K562 (cell line): ENCODE measurements around the gene FCAR. TPM values are rescaled to one million over a fixed set of nuclear protein-coding genes. Genes with fewer than 3 reads are reported as not detected.

Source experiments
- ATAC-seq: fragments of 200-7000 bp; cut with Tn5 transposase; 3 replicates; pipeline ENCODE4 v1.9.1; 2020; ENCODE audit warnings: moderate library complexity
- BruUV-seq: library from RNA; stranded (reverse); fragments of 400-500 nt; replicated peaks from 2 replicates; lab custom pipeline; 2021; lab: Mats Ljungman, UMichigan
- CTCF ChIA-PET: fragments of 300-600 bp; formaldehyde crosslinking; extraction: SDS; loops from one replicate; lab custom pipeline; 2021; ENCODE audit warnings: low intra/inter-chr PET ratio; lab: Yijun Ruan, JAX
- POLR2A ChIA-PET: fragments of 300-600, 350-650 bp; sonication (Branson Sonifier 250); formaldehyde crosslinking; extraction: SDS; loops from one replicate; lab custom pipeline; 2021; ENCODE audit warnings: antibody characterized with exemption, inconsistent platforms; lab: Yijun Ruan, JAX
- DNase-seq, 4 experiments: peaks; one replicate each; pipeline versions ENCODE4 v3.0.0 to v3.0.0-alpha.2; 2011 to 2018; ENCODE audit warnings: low spot score in 3 of 4, mixed read lengths in 3 of 4; ENCODE audit errors: extremely low read depth in 1 of 4
- FAIRE-seq: peaks from 2 replicates; lab custom pipeline; 2011; peaks lifted over from hg19 to GRCh38; lab: Jason Lieb, UNC
- H2AFZ ChIP-seq: 2 replicates; pipeline ENCODE4 v1.6.0; 2011; ENCODE audit warnings: low read depth, low read length, control low read depth, inconsistent platforms
- H3K27ac ChIP-seq: fragments of 200-600 bp; 3 replicates; pipeline ENCODE4 v1.8.0; 2011; ENCODE audit warnings: low read depth, mild to moderate bottlenecking, control low read depth, inconsistent platforms, low read length, moderate library complexity, mixed read lengths; ENCODE audit errors: extremely low read depth
- H3K27me3 ChIP-seq, 2 experiments: fragments of 300-600 bp in 1 of 2; 2 replicates in 1 of 2; 3 replicates in 1 of 2; pipeline versions ENCODE4 v1.6.0 to v1.8.0; 2011; ENCODE audit warnings: inconsistent platforms in 2 of 2, low read length in 2 of 2, mild to moderate bottlenecking in 1 of 2, mixed read lengths in 1 of 2, moderate library complexity in 1 of 2; ENCODE audit not compliant: control insufficient read depth in 2 of 2, insufficient read depth in 2 of 2
- H3K36me3 ChIP-seq: fragments of 300-600 bp; 3 replicates; pipeline ENCODE4 v1.8.0; 2011; ENCODE audit warnings: mild to moderate bottlenecking, low read length, inconsistent platforms; ENCODE audit not compliant: control insufficient read depth, insufficient read depth
- H3K4me1 ChIP-seq, 2 experiments: fragments of 200-600 bp in 1 of 2; replicated peaks in 1 of 2; 2 replicates in 1 of 2; 3 replicates in 1 of 2; pipeline versions ENCODE4 v1.5.1 to v1.8.0; 2011; ENCODE audit warnings: inconsistent platforms in 2 of 2, low read length in 2 of 2, mild to moderate bottlenecking in 1 of 2, mixed read lengths in 1 of 2, moderate library complexity in 1 of 2; ENCODE audit not compliant: control insufficient read depth in 2 of 2, insufficient read depth in 2 of 2
- H3K4me2 ChIP-seq: 2 replicates; pipeline ENCODE4 v1.6.1; 2011; ENCODE audit warnings: low read length, control low read depth, inconsistent platforms, mixed read lengths; ENCODE audit not compliant: insufficient read depth
- H3K4me3 ChIP-seq: fragments of 200-600 bp; sonication (generic), shearing (Covaris generic); 2 replicates; pipeline ENCODE4 v1.5.1; 2016; ENCODE audit warnings: control low read depth, inconsistent platforms
- H3K79me2 ChIP-seq: fragments of 200-600 bp; 3 replicates; pipeline ENCODE4 v1.8.0; 2011; ENCODE audit warnings: low read length, inconsistent platforms; ENCODE audit not compliant: control insufficient read depth, insufficient read depth
- H3K9ac ChIP-seq, 2 experiments: 2 replicates each; pipeline versions ENCODE4 v1.6.0 to v1.6.1; 2011; ENCODE audit warnings: low read depth in 2 of 2, low read length in 2 of 2, control low read depth in 1 of 2, inconsistent platforms in 1 of 2, mild to moderate bottlenecking in 1 of 2, mixed read lengths in 1 of 2; ENCODE audit not compliant: insufficient read depth in 1 of 2
- H3K9me1 ChIP-seq: one replicate; pipeline ENCODE4 v1.6.0; 2011; ENCODE audit warnings: inconsistent platforms, mild to moderate bottlenecking, low read length, moderate library complexity; ENCODE audit not compliant: control insufficient read depth, insufficient read depth
- H3K9me3 ChIP-seq: replicated peaks from 2 replicates; pipeline ENCODE4 v1.5.1; 2011; ENCODE audit warnings: low read depth, low read length, inconsistent platforms; ENCODE audit not compliant: control insufficient read depth, insufficient read depth
- H4K20me1 ChIP-seq: replicated peaks from 2 replicates; pipeline ENCODE4 v1.6.1; 2011; ENCODE audit warnings: low read length, inconsistent platforms, mixed read lengths; ENCODE audit not compliant: control insufficient read depth, insufficient read depth
- ELF4 ChIP-seq: fragments of 450-650 bp; formaldehyde crosslinking; IDR thresholded peaks from 2 replicates; pipeline ENCODE4 v1.4.0; 2022; ENCODE audit warnings: missing genetic modification characterization
- HOXB6 ChIP-seq: fragments of 250-450 bp; sonication (Bioruptor Pico); IDR thresholded peaks from 2 replicates; pipeline ENCODE4 v1.5.1; 2022; ENCODE audit warnings: mild to moderate bottlenecking, borderline replicate concordance
- MBD1 ChIP-seq: fragments of 250-450 bp; sonication (Bioruptor Pico); IDR thresholded peaks from 2 replicates; pipeline ENCODE4 v1.8.0; 2022; ENCODE audit warnings: inconsistent platforms
- REST ChIP-seq, 2 experiments: fragments of 450-650 bp; formaldehyde crosslinking in 1 of 2; IDR thresholded peaks; 2 replicates each; pipeline versions ENCODE4 v1.4.0 to v1.6.1; 2014 to 2020; ENCODE audit warnings: mild to moderate bottlenecking in 2 of 2, borderline replicate concordance in 1 of 2, low read depth in 1 of 2
- TFAP4 ChIP-seq: sonication (generic); formaldehyde crosslinking; IDR thresholded peaks from 2 replicates; pipeline ENCODE4 v1.8.0; 2022; ENCODE audit warnings: missing genetic modification reagents, mild to moderate bottlenecking, moderate library complexity, borderline replicate concordance
- WGBS: fragments of 100-300 bp; shearing (Covaris generic); methylation state at CpG from one replicate; pipeline ENCODE4 v1.1.6; 2016; ENCODE audit warnings: low coverage, mixed read lengths; ENCODE audit not compliant: insufficient coverage; ENCODE audit errors: missing lambda C conversion rate; 5-methylcytosine and 5-hydroxymethylcytosine counted together
- in situ Hi-C: fragments of 300-500 bp; cut with MboI; formaldehyde crosslinking; loops from 4 replicates; pipeline ENCODE4 v1.15.0; 2018; ENCODE audit warnings: inconsistent platforms, mixed read lengths
- intact Hi-C: fragments of 100-400 bp; cut with micrococcal nuclease; formaldehyde crosslinking; loops from 2 replicates; pipeline ENCODE4 v1.14.2; 2022
- polyA plus RNA-seq, 8 experiments: library from polyadenylated mRNA; depleted of rRNA in 4 of 8; stranded (reverse) in 5 of 8; unstranded in 3 of 8; fragments of >200 nt; fragmentation: Nextera tagmentation in 2 of 8; fragmentation: Illumina TruSeq in 1 of 8; extraction: Ambion mirVana in 2 of 8; extraction: Trizol in 1 of 8; gene quantifications; 2 replicates each; pipeline versions ENCODE4 v1.2.1 to v1.2.3, GENCODE V29; 2011 to 2014; ENCODE audit warnings: inconsistent platforms in 1 of 8, missing spikeins in 1 of 8
- total RNA-seq, 7 experiments: library from RNA; depleted of rRNA in 6 of 7; stranded (reverse); fragments of >200 nt in 6 of 7; fragmentation: Illumina TruSeq in 2 of 7; extraction: Trizol in 2 of 7; gene quantifications; 2 replicates each; pipeline versions ENCODE4 v1.2.1 to v1.2.3, GENCODE V29; 2011 to 2021; ENCODE audit warnings: low replicate concordance in 1 of 7

FCAR gene
- total and polyA plus RNA-seq, 9 of the 15 experiments (the other 6 are each of a cell fraction or from before 2014, with no cell fraction given): not detected

GRCh38 chr19:54851353-54851752 lies 22.7 kb upstream of the FCAR start:
- in situ Hi-C loops (no loop called here), intact Hi-C loops (no loop called here)
- Histone ChIP-seq H3K4me1 (no peaks in the 10 kb centered on the region; a peak in 1 of 5 replicates), H2AFZ (no peak overlapping the region), H3K79me2 (no peaks in the 10 kb centered on the region), H3K9ac (no peak overlapping the region), H3K4me3 (no peak overlapping the region), H3K9me1 (no peaks in the 10 kb centered on the region), H3K36me3 (no peaks in the 10 kb centered on the region), H3K27me3 (peaks cover 0 to 17% of the 10 kb centered on the region in 2 experiments; a peak in 3 of 5 replicates), H3K9me3 (no peaks in the 10 kb centered on the region), H3K27ac (no peak overlapping the region), H3K4me2 (no peak overlapping the region), H4K20me1 (no peaks in the 10 kb centered on the region)
- BruUV-seq: no TSS peak
- WGBS: 9% methylated on average over 5 of the region's 7 CpGs
- ATAC-seq (no peak), FAIRE-seq (no peak), DNase-seq (no peak)
- ChIA-PET CTCF (no interaction called here), POLR2A (no interaction called here)
- no peak for TF ChIP-seq HOXB6 (CRISPR knock-in tag)
- no peak for TF ChIP-seq REST (IDR thresholded peaks at IDR 0.05; ENCODE audit: borderline replicate concordance)
- no peak for TF ChIP-seq REST (CRISPR knock-in tag; IDR thresholded peaks at IDR 0.05; ENCODE audit: low read depth)
- TF ChIP-seq TFAP4 (CRISPR knock-in tag): no peak
- TF ChIP-seq MBD1 (CRISPR knock-in tag): no peak
- no peak for TF ChIP-seq ELF4 (CRISPR knock-in tag)
